Neuronal stem cell (in vitro differentiated cells): Measurements from ENCODE around the gene STX11. TPM values are rescaled to one million over a fixed set of nuclear protein-coding genes. Genes with fewer than 3 reads are reported as not detected.

Source experiments
- DNase-seq: peaks from one replicate; pipeline ENCODE4 v3.0.0-alpha.2; 2013; ENCODE audit warnings: low spot score
- H2AFZ ChIP-seq: one replicate; pipeline ENCODE4 v1.6.1; 2013; ENCODE audit warnings: mild to moderate bottlenecking, low read length, inconsistent platforms
- H2AK5ac ChIP-seq: 2 replicates; pipeline ENCODE4 v1.6.1; 2013; ENCODE audit warnings: low read depth, mild to moderate bottlenecking, inconsistent platforms, low read length, moderate library complexity, mixed read lengths
- H2BK120ac ChIP-seq: 2 replicates; pipeline ENCODE4 v1.6.1; 2013; ENCODE audit warnings: low read depth, mild to moderate bottlenecking, inconsistent platforms, low read length, moderate library complexity, mixed read lengths
- H2BK12ac ChIP-seq: one replicate; pipeline ENCODE4 v1.6.1; 2013; ENCODE audit warnings: low read length, inconsistent platforms
- H2BK15ac ChIP-seq: 2 replicates; pipeline ENCODE4 v1.6.1; 2013; ENCODE audit warnings: mild to moderate bottlenecking, low read length, inconsistent platforms, mixed read lengths
- H2BK5ac ChIP-seq: one replicate; pipeline ENCODE4 v1.6.1; 2013; ENCODE audit warnings: inconsistent platforms, mild to moderate bottlenecking, low read length, moderate library complexity
- H3K14ac ChIP-seq: one replicate; pipeline ENCODE4 v1.6.1; 2013; ENCODE audit warnings: low read length, inconsistent platforms
- H3K18ac ChIP-seq: 2 replicates; pipeline ENCODE4 v1.6.1; 2013; ENCODE audit warnings: low read length, inconsistent platforms
- H3K23ac ChIP-seq: 2 replicates; pipeline ENCODE4 v1.6.1; 2013; ENCODE audit warnings: low read depth, mild to moderate bottlenecking, mixed read lengths, low read length, inconsistent platforms; ENCODE audit not compliant: poor library complexity
- H3K27ac ChIP-seq: replicated peaks from 3 replicates; pipeline ENCODE4 v1.5.1; 2013; ENCODE audit warnings: low read length, inconsistent platforms
- H3K27me3 ChIP-seq, 3 experiments: 2 replicates each; pipeline ENCODE4 v1.6.1; 2013; ENCODE audit warnings: low read length in 3 of 3, mild to moderate bottlenecking in 2 of 3, inconsistent platforms in 1 of 3, low read depth in 1 of 3, mixed read lengths in 1 of 3, moderate library complexity in 1 of 3; ENCODE audit not compliant: control insufficient read depth in 3 of 3, insufficient read depth in 3 of 3
- H3K36me3 ChIP-seq, 2 donors: replicated peaks in 1 of 2; 2 replicates each; pipeline ENCODE4 v1.6.1; 2013; ENCODE audit warnings: low read length in 2 of 2; ENCODE audit not compliant: control insufficient read depth in 2 of 2, insufficient read depth in 2 of 2
- H3K4ac ChIP-seq: 2 replicates; pipeline ENCODE4 v1.6.1; 2013; ENCODE audit warnings: inconsistent platforms, mild to moderate bottlenecking, low read length, moderate library complexity
- H3K4me1 ChIP-seq, 2 donors: 1 replicate in 1 of 2; 2 replicates in 1 of 2; pipeline ENCODE4 v1.6.1; 2013; ENCODE audit warnings: low read length in 2 of 2, low read depth in 1 of 2; ENCODE audit not compliant: control insufficient read depth in 2 of 2, insufficient read depth in 1 of 2
- H3K4me2 ChIP-seq: one replicate; pipeline ENCODE4 v1.6.1; 2013; ENCODE audit warnings: mild to moderate bottlenecking, low read length, inconsistent platforms; ENCODE audit not compliant: insufficient read depth, poor library complexity, severe bottlenecking
- H3K4me3 ChIP-seq, 2 donors: 2 replicates each; pipeline ENCODE4 v1.5.1; 2013; ENCODE audit warnings: low read length in 2 of 2, mild to moderate bottlenecking in 2 of 2, inconsistent platforms in 1 of 2, moderate library complexity in 1 of 2
- H3K79me1 ChIP-seq: one replicate; pipeline ENCODE4 v1.6.1; 2013; ENCODE audit warnings: low read depth, mild to moderate bottlenecking, inconsistent platforms, low read length, moderate library complexity
- H3K9ac ChIP-seq: one replicate; pipeline ENCODE4 v1.6.1; 2013; ENCODE audit warnings: mild to moderate bottlenecking, low read depth, low read length, inconsistent platforms; ENCODE audit not compliant: poor library complexity
- H3K9me3 ChIP-seq, 2 donors: replicated peaks in 1 of 2; 2 replicates each; pipeline versions ENCODE3 to v1.6.1; 2013; ENCODE audit warnings: low read length in 2 of 2, mild to moderate bottlenecking in 2 of 2, inconsistent platforms in 1 of 2, low read depth in 1 of 2, mixed read lengths in 1 of 2, moderate library complexity in 1 of 2; ENCODE audit not compliant: control insufficient read depth in 2 of 2, insufficient read depth in 1 of 2
- H4K8ac ChIP-seq: one replicate; pipeline ENCODE4 v1.6.1; 2013; ENCODE audit warnings: low read depth, mild to moderate bottlenecking, inconsistent platforms, low read length, moderate library complexity
- H4K91ac ChIP-seq: one replicate; pipeline ENCODE4 v1.6.1; 2013; ENCODE audit warnings: low read length, low read depth, mild to moderate bottlenecking, inconsistent platforms; ENCODE audit not compliant: poor library complexity
- WGBS, 2 donors: extraction: QIAGEN DNeasy Blood & Tissue Kit; methylation state at CpG; one replicate each; pipeline ENCODE4 v1.1.7; 2013; ENCODE audit warnings: missing lambda C conversion rate in 2 of 2, mixed read lengths in 1 of 2; ENCODE audit not compliant: insufficient read length in 2 of 2, insufficient replicate concordance in 1 of 2; ENCODE audit errors: extremely low coverage in 2 of 2; 5-methylcytosine and 5-hydroxymethylcytosine counted together
- polyA plus RNA-seq, 2 experiments: library from polyadenylated mRNA; stranded (reverse); fragments of 200-250 nt; gene quantifications; one replicate each; pipeline ENCODE4 v1.2.3, GENCODE V29; 2013

Gene STX11
- 0.08 TPM for polyA plus RNA-seq (2013, experiment 1 of 2)
- 0.08 TPM for polyA plus RNA-seq (2013, experiment 2 of 2)

- H2BK120ac ChIP-seq = no peak within 1 kb of the TSS
- H3K4me2 ChIP-seq = peak within 1 kb of the TSS; percentile 92
- H3K79me1 ChIP-seq = peaks cover 2% of the 10 kb centered on the region
- peak within 1 kb of the TSS; percentile 80 for H3K9ac ChIP-seq
- peak within 1 kb of the TSS; percentile 14 for H2BK15ac ChIP-seq
- no peak within 1 kb of the TSS for H4K8ac ChIP-seq
- no peak within 1 kb of the TSS for H4K91ac ChIP-seq
- no peak within 1 kb of the TSS for H2BK12ac ChIP-seq
- no peak within 1 kb of the TSS for H2AK5ac ChIP-seq
- no peak within 1 kb of the TSS for H3K27ac ChIP-seq
- peaks cover 0 to 3% of the 10 kb centered on the region in 2 donors for H3K9me3 ChIP-seq
- H3K27me3 ChIP-seq = peaks cover 4 to 81% (median 27%) of the 10 kb centered on the region in 3 experiments
- WGBS, 2 donors = no CpG with 5 or more reads among the region's 93 CpGs
- H3K18ac ChIP-seq = peak within 1 kb of the TSS; percentile 39
- H3K23ac ChIP-seq = peak within 1 kb of the TSS; percentile 14
- H3K4ac ChIP-seq = no peak within 1 kb of the TSS
- H3K4me3 ChIP-seq = peak within 1 kb of the TSS; percentile 60 to 88
- H3K36me3 ChIP-seq = no peaks in the 10 kb centered on the region
- H2BK5ac ChIP-seq = no peak within 1 kb of the TSS
- peak within 1 kb of the TSS; percentile 98 for H2AFZ ChIP-seq
- peak; percentile 63 for DNase-seq
- peaks cover 2 to 3% of the 10 kb centered on the region in 2 donors for H3K4me1 ChIP-seq
- no peak within 1 kb of the TSS for H3K14ac ChIP-seq
Measured at GRCh38 chr6:144149894-144150709, at the start of gene STX11. STX11 (plus strand) TSS chr6:144150517; CDS start chr6:144186628, 36,111 bp downstream.

- Histone ChIP-seq H2BK5ac (no peak overlapping the region), H2AK5ac (no peak overlapping the region), H3K14ac (no peak overlapping the region)
Measured at GRCh38 chr6:144103026-144103563, 47.2 kb upstream of the STX11 start.

DNA sequence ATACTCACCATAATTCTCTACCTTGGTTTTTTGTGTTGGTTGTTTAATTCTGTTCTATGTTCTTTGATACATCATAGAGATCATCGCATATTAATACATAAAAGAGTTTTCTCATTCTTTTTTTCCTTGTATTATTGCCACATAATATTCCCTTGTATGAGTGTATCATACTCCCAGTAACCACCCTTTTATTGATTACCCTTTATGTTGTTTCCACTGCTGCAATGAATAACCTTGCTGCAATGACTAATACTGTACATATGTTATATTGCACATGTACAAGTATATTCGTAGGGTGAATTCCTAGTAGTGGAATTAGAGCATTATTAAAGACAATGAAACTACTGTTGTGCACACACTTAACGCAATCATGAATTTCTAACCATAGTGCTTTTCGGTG, 45.8 kb upstream of the STX11 start:
- no peak overlapping the region for H2BK120ac ChIP-seq

More at GRCh38 chr6:144103026-144103563, 47.2 kb upstream of the STX11 start:
- Histone ChIP-seq H4K8ac (no peak overlapping the region), H2BK120ac (no peak overlapping the region), H3K27me3 (no peaks in the 10 kb centered on the region), H3K9me3 (no peaks in the 10 kb centered on the region), H3K23ac (no peak overlapping the region), H3K36me3 (no peaks in the 10 kb centered on the region), H3K9ac (no peak overlapping the region), H4K91ac (no peak overlapping the region), H3K79me1 (no peaks in the 10 kb centered on the region), H3K4me1 (no peaks in the 10 kb centered on the region), H2BK15ac (no peak overlapping the region), H3K4ac (no peak overlapping the region), H3K27ac (no peak overlapping the region), H3K18ac (no peak overlapping the region), H2BK12ac (no peak overlapping the region), H3K4me2 (no peak overlapping the region), H3K4me3 (no peak overlapping the region), H2AFZ (no peak overlapping the region)
- DNase-seq = no peak
- no CpG with 5 or more reads among the region's 4 CpGs for WGBS, 2 donors

DNA sequence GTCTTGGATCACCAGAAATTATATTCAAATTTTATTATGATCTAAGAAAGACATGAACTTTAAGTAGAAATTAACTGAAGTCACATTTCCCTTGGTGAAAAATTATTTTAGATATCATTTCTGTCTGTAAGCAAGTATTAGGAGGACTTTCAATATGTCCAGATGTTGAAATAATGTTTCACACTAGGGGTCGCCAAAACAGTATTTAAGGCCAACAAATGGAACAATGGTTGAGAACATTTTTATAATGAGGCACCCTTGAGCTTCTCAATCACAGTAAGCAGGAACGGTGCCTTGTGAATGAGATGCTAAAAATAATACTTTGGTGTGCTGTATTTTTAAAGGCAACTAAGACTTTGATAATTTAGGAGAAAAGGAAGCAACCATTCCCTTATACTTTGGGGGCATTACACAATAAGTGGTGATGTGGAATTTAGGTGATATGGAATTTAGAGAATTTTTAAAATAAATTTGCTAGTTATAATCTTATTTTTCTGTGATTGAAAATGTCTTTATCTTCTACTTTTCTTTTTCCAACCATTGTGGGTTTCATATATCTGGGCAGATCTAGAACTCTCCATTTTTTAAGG, 45.3 kb upstream of the STX11 start:
- Histone ChIP-seq H3K4me3 (no peak overlapping the region), H3K9me3 (no peaks in the 10 kb centered on the region), H3K9ac (no peak overlapping the region), H2BK5ac (no peak overlapping the region), H3K79me1 (no peaks in the 10 kb centered on the region), H3K27me3 (no peaks in the 10 kb centered on the region), H2AK5ac (no peak overlapping the region), H3K4ac (no peak overlapping the region), H2BK15ac (no peak overlapping the region), H3K36me3 (no peaks in the 10 kb centered on the region), H4K8ac (no peak overlapping the region), H2AFZ (no peak overlapping the region), H3K4me2 (no peak overlapping the region), H4K91ac (no peak overlapping the region), H3K4me1 (peaks cover 0 to 1% of the 10 kb centered on the region in 2 donors), H2BK120ac (no peak overlapping the region), H3K23ac (no peak overlapping the region), H3K27ac (no peak overlapping the region), H2BK12ac (no peak overlapping the region), H3K18ac (no peak overlapping the region), H3K14ac (no peak overlapping the region)
- no CpG with 5 or more reads among the region's 2 CpGs for WGBS, 2 donors
- peak; percentile 46 for DNase-seq

More for the DNA sequence above, 45.8 kb upstream of the STX11 start:
- no CpG with 5 or more reads among the region's 4 CpGs for WGBS, 2 donors
- H3K14ac ChIP-seq = no peak overlapping the region
- no peaks in the 10 kb centered on the region for H3K4me1 ChIP-seq
- H3K9me3 ChIP-seq = no peaks in the 10 kb centered on the region
- H3K23ac ChIP-seq = no peak overlapping the region
- H3K4ac ChIP-seq = no peak overlapping the region
- no peak overlapping the region for H3K4me2 ChIP-seq
- no peak overlapping the region for H2BK5ac ChIP-seq
- no peak overlapping the region for H3K9ac ChIP-seq
- no peak overlapping the region for H2AFZ ChIP-seq
- no peaks in the 10 kb centered on the region for H3K79me1 ChIP-seq
- no peak overlapping the region for H2BK15ac ChIP-seq
- no peak overlapping the region for H3K18ac ChIP-seq
- H2BK12ac ChIP-seq = no peak overlapping the region
- no peak overlapping the region for H2AK5ac ChIP-seq
- no peak overlapping the region for H3K27ac ChIP-seq
- no peaks in the 10 kb centered on the region for H3K36me3 ChIP-seq
- H3K4me3 ChIP-seq = no peak overlapping the region
- no peak overlapping the region for H4K91ac ChIP-seq
- H3K27me3 ChIP-seq = no peaks in the 10 kb centered on the region
- no peak for DNase-seq
- H4K8ac ChIP-seq = no peak overlapping the region
